ENCODE data around the gene PEDS1.
A peak's percentile ranks its signal among the peaks of the same experiment; 100 is the strongest.
"Not testable (repeated sequence)": the region's sequence is repeated elsewhere in the genome, so short reads cannot be mapped to it uniquely, and the experiment has no call there.

Gene PEDS1

DNA sequence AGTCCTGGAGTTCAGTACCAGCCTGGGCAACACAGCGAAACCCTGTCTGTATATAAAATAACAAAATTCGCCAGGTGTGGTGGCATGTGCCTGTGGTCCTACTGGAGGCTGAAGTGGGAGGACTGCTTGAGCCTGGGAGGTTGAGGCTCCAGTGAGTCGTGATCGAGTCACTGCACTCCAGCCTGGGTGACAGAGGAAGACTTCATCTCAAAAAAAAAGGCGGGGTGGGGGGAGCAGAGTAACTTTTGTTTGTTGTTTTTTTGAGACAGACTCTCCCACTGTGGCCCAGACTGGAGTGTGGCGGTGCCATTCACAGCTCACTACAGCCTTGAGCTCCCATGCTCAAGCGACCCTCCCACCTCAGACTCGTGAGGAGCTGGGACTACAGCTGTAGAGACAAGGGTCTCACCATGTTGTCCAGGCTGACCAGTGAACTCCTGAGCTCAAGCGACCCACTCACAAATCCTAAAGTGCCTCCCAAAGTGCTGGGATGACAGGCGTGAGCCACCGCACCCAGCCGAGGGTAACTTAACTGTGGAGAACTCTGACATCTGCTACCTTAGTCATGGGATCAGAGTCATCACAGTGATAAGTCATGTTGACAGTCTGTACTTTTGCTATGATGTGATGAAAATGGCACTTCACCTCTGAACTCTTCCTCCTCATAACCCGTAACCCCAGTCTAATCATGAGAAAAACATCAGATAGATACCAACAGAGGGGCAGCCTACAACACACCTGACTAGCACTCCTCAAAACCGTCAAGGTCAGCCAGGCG lies 16.5 kb downstream of the PEDS1 start:
- no peak for DNase-seq (ENCODE audit: low read depth in 2 of 2)

DNA sequence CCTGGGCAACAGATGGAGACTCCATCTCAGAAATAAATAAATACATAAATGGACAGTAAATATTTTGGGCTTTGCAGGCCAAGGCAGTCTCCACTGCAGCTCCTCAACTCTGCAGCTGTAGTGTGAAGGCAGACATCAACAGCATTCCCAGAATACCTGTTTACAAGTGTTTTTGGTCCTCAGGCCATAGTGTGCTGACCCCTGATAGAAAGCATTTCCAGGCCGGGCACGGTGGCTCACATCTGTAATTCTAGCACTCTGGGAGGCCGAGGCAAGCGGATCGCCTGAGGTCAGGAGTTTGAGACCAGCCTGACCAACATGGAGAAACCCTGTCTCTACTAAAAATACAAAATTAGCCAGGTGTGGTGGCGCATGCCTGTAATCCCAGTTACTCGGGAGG lies 18.4 kb downstream of the PEDS1 start:
- not testable (repeated sequence) for DNase-seq (ENCODE audit: low read depth in 2 of 2)

DNA sequence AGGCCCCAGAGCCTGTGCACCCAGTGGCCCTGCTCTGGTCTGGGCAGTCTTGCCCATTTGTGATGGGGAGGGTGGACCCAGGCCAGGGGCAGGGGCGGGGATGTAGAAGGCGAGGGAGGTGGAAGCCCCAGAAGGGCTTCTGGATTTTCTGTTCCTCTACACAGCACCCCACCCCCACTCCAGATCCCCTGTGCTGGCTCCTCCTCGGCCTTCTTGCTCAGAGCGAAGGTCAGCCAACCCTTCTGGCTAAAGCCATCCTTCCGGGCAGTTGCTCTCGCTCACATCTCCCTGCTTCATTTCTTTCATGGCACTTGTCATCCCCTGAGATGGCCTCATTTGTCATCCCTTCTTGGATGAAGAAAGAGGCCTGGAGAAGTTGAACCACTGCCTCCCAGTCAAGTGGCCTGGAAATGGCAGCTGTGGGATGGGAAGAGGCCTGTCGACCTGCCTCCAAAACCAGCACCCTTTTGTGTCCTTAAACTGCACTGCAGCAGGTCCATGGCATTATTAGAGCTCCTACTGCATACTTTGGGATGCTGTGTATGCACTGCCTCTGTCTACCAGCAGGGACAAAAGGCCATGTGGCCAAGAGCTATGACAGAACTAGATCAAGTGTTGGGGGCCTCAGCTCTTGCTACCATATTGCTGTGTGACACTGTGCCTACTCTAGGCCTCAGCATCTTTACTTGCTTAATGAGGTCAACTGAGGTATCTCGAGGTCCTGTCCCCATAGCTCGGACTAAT lies 19.9 kb downstream of the PEDS1 start:
- DNase-seq (ENCODE audit: low read depth in 2 of 2), result no peak

DNA sequence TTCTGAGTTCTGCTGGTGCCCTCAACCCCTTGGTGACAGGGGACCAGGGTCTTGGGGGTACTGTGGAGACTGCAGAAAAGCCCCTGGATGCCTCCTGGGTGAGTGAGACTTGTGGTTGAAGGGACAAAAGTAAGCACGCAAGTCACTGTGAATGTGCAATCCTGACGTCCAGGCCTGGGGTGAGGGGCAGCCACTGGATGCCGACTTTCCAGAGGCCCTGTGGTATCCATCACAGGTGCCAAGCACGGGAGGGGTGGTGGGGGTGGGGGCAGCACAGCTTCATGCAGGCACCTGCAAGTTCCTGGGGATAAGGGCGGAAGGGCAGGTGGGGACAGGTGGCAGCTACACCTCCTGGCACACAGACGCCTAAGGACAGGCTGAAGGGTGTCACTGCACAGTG lies 20.5 kb downstream of the PEDS1 start:
- no peak for DNase-seq (ENCODE audit: low read depth in 2 of 2)

DNA sequence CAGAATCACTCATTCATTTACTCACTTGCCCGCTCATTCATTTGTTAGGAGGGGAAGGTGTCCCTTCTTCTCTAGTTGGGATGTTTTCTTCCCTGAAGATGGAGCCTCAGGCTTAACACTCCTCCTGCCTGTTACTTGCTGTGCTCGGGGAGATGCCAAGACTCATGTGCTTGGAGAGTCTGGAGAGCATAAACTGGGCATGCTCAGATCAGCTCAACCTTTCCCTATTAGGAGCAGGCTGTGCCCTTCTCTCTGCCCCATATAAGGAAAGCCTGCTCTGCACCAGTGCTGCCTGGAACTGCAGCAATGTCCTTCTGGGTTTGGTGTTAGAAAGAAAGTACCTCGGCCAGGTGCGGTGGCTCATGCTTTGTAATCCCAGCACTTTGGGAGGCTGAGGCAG lies 22.5 kb downstream of the PEDS1 start:
- no peak for DNase-seq (ENCODE audit: low read depth in 2 of 2)

DNA sequence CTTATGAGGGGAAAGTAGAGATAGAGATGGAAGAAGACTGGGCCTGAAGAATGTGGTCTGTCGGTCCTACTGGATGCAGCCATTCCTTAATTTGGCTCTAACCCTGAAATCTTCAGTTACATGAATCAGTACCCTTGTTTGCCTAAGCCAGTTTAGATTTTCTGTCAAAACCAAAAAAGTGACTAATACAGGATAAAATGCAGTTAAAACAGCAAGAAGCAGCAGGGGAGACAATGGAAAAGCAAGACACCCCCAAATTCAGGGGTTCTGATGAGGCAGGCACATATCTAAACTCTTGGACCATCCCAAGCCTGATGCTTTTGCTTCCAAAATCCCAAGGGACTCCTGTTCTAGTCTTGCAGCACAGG lies 23.2 kb downstream of the PEDS1 start:
- no peak for DNase-seq (ENCODE audit: low read depth in 2 of 2)

DNA sequence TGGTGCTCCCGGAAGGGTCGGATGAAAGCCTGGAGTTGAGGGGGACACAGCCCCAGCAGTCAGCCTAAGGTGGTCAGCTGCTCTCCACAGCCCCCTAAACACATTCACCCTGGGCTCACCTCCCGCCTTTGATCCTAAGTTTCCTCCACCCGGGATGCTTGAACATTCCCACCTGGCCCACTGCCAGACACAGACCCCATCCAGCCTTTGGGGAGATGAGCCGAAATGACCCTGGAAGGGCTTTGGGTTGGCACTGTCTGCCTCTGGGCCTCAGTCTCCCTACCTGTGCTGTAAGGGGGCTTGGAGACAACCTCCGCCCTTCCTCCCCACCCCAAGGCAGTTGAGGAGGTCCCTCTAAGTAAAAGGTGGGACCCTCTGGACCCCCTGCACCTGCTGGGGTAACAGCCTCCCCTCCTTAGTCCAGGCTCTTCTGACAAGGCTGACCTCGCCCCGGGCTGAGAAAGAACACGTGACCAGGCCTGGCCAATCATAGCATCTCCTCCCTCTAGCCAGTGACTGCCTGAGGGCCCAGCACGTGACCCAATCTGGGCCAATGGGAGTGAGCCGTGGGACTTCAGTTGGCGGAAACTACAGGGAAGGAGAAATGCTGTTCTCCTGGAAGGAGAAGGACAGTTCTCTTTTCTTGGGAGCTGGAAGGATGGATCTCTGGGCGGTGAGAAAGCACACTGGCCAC lies 23.7 kb downstream of the PEDS1 start:
- no peak for DNase-seq (ENCODE audit: low read depth in 2 of 2)

DNA sequence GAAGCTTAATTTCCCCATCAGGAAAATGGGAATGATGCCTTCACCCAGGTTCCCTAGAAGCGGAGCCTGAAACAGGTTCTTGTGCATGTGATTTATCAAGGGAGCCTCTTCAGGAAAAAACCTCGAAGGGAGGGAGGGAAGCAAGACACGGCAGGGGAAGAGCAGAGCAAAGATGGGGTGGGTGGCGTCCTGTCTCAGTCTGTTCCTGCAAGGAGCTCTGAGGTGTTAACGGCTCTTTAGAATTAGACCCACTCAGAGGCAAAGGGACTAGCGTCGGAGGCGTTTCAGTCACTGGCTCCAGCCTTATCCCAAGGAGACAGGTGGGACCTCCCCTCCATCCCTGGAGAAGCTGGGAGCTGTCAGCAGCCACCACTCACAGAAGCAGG lies 25.0 kb downstream of the PEDS1 start:
- DNase-seq (ENCODE audit: low read depth in 2 of 2), result no peak

DNA sequence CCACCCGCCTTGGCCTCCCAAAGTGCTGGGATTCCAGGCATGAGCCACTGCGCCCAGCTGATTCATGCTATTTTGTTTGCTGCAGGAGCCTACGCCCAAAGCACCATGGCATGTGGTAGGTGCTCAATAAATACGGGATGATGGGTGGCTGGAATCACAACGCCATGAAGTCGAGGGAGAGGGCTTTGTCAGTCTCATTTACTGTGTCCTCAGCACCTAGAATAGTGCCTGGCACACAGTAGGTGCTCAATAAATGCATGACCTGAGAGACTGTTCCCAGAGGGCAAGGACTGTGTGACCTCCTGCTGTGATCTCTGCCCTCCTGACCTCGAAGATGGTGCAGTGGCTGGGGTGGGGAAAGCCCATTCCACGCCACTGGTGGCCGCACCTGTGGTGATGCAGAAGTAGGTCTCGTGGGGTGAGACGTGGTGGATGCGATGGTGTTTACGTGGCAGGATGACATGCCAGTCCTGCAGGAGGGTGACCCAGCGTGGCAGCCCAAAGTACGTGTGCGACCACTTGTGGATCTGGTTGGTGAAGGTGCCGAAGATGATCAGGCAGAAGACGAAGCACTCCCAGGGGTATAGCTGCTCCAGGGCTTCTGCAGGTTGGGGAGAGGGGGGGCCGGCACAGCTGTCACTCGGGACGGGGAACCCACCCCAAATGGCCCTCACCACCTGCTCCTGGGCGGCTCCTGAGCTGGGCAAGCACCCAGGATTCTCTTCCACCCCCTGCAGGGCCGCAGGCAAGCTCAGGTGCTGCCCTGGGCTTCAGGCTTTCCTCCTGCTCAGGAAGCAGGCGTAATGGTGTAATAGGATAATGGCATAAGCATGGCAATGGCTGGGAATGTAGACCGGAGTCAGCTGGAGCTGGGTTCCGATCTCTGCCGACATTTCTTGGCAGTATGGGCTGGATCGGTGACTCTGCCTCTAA lies 25.7 kb downstream of the PEDS1 start:
- no peak for DNase-seq (ENCODE audit: low read depth in 2 of 2)

DNA sequence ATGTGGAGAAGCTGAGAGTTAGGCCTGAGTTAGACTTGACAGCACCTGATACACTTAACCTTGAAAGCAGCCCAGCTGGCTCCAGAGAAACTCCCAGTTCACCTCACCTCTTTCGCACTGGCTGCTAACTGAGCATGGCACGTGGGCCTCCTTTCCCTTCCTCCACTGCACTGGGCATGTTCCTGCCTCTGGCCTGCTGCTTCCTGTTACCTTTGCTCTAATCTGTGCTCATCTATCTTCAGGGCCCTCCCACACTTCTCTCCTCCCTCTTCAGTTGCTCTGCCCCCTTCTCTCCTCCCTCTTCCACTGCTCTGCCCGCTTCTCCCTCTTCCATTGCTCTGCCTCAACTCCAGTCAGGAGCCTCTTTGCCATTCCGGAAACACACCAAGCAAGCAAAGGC lies 26.9 kb downstream of the PEDS1 start:
- DNase-seq (ENCODE audit: low read depth in 2 of 2), result no peak

DNA sequence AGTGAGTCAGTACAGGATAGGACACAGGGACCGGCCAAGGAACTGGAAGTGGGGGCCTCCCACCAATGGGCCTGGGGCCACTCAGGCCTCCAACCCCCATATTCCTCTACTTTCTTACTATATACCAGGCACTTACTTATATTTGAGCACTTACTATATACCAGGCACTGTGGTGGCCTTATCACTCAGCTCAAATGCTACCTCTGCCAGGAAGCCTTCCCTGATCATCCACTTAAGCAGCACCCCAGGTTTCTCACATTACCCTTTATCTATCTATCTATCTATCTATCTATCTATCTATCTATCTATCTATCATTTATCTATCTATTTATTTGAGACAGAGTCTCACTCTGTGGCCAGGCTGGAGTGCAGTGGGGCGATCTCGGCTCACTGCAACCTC lies 28.2 kb downstream of the PEDS1 start:
- DNase-seq (ENCODE audit: low read depth in 2 of 2), result no peak

DNA sequence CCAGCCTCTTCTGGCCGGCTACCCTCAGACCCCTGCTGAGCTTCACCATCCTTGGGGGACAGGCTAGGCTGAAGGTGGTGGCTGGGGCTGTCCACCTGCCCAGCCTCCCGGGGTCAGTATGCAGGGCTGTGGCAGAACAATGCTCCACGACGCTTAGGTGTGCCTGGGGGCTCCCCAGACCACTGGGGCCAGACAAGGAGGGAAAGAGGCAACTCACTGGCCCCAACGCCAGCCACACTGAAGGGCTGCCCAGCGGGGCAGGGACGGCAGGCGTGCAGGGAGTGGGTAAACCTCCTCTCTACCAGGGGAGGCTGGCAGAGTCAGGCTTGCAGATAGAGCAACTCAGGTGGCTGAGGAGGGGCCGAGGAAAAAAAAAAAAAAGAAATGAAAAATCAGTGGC lies 29.0 kb downstream of the PEDS1 start:
- DNase-seq (ENCODE audit: low read depth in 2 of 2), result no peak

DNA sequence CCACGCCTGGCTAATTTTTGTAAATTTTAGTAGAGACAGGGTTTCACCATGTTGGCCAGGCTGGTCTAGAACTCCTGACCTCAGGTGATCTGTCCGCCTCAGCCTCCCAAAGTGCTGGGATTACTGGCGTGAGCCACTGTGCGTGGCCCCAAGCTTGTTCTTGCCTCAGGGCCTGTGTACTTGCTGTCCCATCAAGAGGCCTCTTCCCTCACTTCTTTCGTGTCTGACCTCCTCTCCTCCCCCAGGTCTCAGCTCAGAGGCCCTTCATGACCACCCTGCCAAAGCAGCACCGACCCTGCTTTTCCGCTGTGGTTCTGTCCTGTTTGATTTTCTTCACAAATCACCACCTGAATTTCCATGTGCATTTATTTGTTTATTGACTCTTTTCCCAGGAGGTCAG lies 30.1 kb downstream of the PEDS1 start:
- DNase-seq (ENCODE audit: low read depth in 2 of 2), result no peak

DNA sequence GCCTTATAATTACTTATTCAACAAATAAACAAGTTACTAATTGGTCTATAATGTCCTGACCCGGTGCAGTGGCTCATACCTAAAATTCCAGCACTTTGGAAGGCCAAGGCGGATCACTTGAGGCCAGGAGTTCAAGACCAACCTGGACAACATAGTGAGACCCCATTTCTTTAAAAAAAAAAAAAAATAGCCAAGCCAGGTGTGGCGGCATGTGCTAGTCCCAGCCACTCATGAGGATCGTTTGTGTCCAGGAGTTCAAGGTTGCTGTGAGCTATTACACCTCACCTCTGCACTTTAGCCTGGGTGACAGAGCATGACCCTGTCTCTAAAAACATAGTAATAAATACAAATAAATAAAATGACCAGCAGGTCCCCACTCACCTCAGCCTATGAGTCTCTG lies 30.8 kb downstream of the PEDS1 start:
- no peak for DNase-seq (ENCODE audit: low read depth in 2 of 2)

DNA sequence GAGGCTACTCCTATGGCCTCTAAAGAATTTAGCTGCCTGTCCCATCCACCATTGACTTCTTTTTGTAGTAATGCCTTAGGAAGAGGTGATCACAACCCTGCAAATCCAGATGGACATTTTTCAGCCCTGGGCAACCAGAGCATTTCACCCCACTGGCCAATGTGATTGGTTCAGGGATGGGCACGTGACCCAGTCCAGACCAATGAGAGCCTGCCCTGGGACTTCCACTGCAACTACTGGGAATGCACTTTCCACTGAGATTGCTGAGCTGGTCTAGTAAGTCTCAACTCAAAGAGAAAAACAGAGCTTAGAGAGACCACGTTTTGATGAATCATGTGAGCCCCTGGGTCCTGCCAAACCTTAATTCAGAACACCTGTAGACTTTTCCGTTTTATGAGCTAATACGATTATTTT lies 31.7 kb downstream of the PEDS1 start:
- DNase-seq (ENCODE audit: low read depth in 2 of 2), result no peak

DNA sequence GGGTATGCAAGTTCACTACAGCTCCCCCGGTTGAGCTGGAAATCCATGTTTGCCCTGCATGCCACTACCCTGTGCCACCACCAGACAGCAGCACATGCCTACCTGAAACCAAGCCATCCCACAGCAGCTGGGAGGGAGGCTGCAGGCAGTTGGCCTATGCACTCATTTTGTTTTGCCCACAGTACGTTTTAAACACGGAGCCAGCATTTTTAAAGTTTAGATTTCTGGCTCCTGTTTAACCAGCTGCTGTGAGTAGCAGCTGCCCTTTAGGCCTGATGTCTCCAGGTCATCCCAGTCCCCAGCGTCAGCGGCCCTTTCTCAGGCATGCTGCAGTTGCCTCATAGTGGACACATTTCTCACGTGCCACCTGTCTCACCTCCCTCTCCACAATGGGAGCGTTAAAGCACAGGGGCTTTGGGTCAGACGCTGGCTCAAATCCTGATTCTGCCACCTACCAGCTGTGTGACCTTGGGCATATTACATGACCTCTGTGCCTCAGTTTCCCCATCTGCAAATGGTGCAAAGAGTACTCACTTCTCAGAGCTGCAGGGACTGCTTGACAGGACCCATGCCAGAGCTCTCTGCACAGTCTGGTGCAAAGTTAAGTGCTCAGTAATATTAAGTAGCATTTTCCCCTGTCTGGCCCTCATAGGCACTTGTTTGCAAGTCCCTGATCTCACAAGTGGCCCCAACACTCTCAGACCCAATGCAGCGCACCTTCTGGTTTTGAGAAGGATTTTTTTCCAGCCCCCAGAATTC lies 32.4 kb downstream of the PEDS1 start:
- peak; percentile 43 to 53 for DNase-seq (ENCODE audit: low read depth in 2 of 2)

DNA sequence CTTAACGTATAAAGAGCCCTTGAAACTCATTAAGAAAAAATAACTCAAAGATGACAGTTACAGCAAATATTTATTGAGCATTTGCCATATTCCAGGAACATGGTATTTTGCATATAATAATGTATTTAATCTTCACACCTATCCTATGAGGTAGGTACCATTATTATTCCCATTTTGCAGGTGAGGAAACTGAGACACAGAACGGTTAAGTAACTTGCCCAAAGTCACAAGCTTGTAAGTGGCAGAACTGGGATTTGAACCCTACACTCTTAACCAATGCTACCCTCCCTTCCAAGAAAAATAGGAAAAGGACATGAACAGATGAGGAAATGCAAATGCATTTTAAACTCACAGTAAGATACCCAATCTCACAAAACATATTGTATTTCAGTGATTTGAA lies 35.3 kb downstream of the PEDS1 start:
- DNase-seq (ENCODE audit: low read depth in 2 of 2), result no peak

DNA sequence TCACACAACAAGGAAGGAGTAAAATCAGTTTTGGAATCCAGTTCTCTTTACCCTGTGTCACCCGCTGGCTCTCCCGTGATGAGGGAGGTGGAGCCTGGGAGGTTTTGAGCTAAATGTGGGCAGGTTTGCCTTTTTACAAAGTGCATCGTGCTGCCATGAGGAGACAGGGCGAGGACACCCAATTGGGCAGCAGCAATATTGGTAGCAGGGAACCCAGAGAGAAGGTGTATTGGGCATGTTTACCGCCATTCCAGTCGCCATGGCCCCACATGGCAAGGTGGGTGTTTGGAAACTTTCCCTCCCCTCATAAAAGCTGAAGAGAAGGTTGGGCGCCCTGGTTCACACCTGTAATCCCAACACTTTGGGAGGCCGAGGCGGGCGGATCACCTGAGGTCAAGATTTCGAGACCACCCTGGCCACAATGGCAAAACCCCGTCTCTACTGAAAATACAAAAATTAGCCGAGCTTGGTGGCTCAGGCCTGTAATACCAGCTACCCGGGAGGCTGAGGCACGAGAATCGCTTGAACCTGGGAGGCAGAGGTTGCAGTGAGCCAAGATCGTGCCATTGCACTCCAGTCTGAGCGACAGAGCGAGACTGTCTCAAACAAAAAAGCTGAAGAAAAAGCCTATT lies 37.0 kb downstream of the PEDS1 start:
- no peak for DNase-seq (ENCODE audit: low read depth in 2 of 2)

DNA sequence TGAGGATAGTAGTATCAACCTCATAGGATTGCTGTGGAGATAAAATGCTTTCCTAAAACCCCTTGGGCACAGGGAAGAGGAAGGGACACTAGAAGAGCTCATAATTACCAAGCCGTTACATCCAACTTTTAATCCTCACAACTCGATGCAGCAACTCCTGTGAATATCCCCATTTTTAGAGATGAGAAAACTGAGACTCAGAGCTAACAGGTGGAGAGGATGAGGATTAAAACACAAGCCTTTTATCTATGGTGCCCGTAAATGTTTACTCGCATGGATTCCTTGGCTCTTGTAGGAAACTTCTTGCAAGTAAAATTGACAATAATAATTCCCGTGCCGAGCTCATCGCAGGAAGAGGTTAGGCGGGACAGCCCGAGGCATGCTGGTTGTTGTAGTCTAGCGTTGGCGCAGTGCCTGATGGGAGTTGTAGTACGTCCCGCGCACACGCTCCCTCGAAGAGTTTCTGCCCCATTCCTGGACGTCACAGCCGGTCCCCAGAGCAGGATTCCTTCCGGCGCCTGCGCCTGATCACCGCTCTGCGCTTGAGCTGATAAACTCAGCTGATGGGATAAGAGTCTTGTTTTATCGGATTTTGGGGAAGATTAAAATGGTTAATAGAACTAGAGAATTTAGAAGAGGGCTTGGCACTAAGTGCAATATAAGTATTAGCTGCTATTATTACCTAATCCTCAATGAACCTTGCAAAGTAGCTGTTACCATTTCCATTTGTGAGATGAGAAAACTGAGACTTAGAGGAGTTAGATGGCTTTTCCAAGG lies 37.7 kb downstream of the PEDS1 start:
- DNase-seq (ENCODE audit: low read depth in 2 of 2), result peak; percentile 80 to 82

DNA sequence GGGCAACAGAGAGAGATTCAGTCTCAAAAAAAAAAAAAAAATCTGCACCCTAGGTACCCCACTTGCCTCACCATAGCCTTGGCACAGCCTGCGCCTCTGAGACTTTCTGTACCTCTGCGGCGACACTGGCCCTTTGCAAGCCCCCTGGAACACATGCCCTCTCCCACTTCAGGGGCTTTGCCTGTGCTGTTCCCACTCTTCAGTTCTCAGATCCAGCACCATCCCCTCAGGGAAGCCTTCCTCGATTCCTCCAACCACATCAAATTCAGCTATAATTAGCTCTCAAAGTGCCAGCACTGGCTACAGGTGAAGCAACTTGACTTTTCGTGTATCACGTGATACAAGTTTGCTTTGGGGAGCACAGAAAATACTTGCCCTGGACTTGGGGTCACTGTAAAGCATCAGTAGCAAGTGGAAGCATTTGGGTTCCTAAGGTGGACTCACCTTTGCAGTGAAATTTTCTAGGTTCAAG lies 38.4 kb downstream of the PEDS1 start:
- DNase-seq (ENCODE audit: low read depth in 2 of 2), result no peak

Measured in stimulated activated CD4-positive, alpha-beta T cell treated with anti-CD3 and anti-CD28 coated beads, Interleukin-1b, Interleukin-23, amount 100 ng/mL, for 4 hours (primary cell).